ENCODE measurements around the gene RAX2. TPM values are rescaled to one million over a fixed set of nuclear protein-coding genes. Genes with fewer than 3 reads are reported as not detected.

RAX2 gene
- total RNA-seq, 1 experiment from 2014 or later, result not detected

DNA sequence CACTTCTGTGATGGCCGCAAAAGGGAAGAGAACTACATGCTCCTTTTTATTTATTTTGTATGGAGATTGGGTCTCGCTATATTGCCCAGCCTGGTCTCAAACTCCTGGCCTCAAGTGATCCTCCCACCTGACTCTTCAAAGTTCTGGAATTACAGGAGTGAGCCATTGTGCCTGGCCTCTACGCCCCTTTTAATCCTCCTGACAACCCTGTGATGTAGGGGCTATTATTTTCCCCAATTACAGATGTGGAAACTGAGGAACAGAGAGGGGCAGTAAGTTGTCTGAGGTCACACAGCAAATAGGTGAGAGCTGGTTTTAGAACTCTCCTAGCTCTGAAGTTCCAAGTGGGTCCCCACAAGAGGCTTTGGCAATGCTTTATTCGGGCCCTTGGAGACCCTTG is 52.2 kb downstream of the RAX2 start:
- ChIA-PET CTCF (no interaction called here), POLR2A (ENCODE audit: unreplicated experiment) (no interaction called here)
- intact Hi-C loops (cut with micrococcal nuclease; ENCODE audit: unreplicated experiment), result loop anchor here (1.0 kb wide), 1 partner anchor 20 kb away; the partner anchor contains the start of gene PIP5K1C
- Histone ChIP-seq H3K36me3 (ENCODE audit: low read depth) (no peaks in the 10 kb centered on the region), H3K27me3 (ENCODE audit: insufficient read depth, low read depth) (no peaks in the 10 kb centered on the region), H3K27ac (no peak overlapping the region), H3K9me2 (ENCODE audit: insufficient read depth) (no peaks in the 10 kb centered on the region), H3K4me1 (replicated peaks; ENCODE audit: insufficient read depth) (peaks cover 16% of the 10 kb centered on the region; the same call in 1 of the 2 replicates), H3K4me3 (no peak overlapping the region), H3K4me2 (no peak overlapping the region), H3F3A (ENCODE audit: insufficient read depth, low read depth) (peaks cover 16% of the 10 kb centered on the region; the same call in 1 of the 2 replicates), H3K9me3 (ENCODE audit: insufficient read depth, low read depth) (no peaks in the 10 kb centered on the region), H4K20me1 (ENCODE audit: insufficient read depth) (no peaks in the 10 kb centered on the region), H3K79me2 (ENCODE audit: low read depth) (0 out of 2 replicates have a peak, but pooled peaks cover 3% of the 10 kb centered on the region), H2AFZ (no peak overlapping the region)
- BruUV-seq (replicated peaks), result no TSS peak
- no peak for TF ChIP-seq EZH2 (IDR thresholded peaks at IDR 0.05; ENCODE audit: low read depth)
- TF ChIP-seq, protein P1, sequence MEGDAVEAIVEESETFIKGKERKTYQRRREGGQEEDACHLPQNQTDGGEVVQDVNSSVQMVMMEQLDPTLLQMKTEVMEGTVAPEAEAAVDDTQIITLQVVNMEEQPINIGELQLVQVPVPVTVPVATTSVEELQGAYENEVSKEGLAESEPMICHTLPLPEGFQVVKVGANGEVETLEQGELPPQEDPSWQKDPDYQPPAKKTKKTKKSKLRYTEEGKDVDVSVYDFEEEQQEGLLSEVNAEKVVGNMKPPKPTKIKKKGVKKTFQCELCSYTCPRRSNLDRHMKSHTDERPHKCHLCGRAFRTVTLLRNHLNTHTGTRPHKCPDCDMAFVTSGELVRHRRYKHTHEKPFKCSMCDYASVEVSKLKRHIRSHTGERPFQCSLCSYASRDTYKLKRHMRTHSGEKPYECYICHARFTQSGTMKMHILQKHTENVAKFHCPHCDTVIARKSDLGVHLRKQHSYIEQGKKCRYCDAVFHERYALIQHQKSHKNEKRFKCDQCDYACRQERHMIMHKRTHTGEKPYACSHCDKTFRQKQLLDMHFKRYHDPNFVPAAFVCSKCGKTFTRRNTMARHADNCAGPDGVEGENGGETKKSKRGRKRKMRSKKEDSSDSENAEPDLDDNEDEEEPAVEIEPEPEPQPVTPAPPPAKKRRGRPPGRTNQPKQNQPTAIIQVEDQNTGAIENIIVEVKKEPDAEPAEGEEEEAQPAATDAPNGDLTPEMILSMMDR (conservative IDR thresholded peaks at IDR 0.05), result no peak
- DNase-seq, result no peak

Other genes with a start within 250 kb of the RAX2 start
- 4.7 and 4.9 TPM in 2 replicates for gene TEKTIP1, start 233.1 kb downstream of the RAX2 start, total RNA-seq (2021)
- gene MFSD12, start 214.6 kb downstream of the RAX2 start, total RNA-seq (2021), result 62.0 and 70.0 TPM in 2 replicates
- 115 and 136 TPM in 2 replicates for gene HMG20B, start 199.3 kb downstream of the RAX2 start, total RNA-seq (2021)
- 0.13 TPM in 1 of 2 replicates, not detected in the other for gene GIPC3, start 186.8 kb downstream of the RAX2 start, total RNA-seq (2021)
- gene TBXA2R, start 165.4 kb downstream of the RAX2 start, total RNA-seq (2021), result 0.38 TPM in 1 of 2 replicates, not detected in the other
- gene CACTIN, start 145.4 kb downstream of the RAX2 start, total RNA-seq (2021), result 17.2 and 18.6 TPM in 2 replicates
- 19.1 and 20.0 TPM in 2 replicates for gene PIP5K1C, start 71.8 kb downstream of the RAX2 start, total RNA-seq (2021)
- gene TJP3, start 63.8 kb downstream of the RAX2 start, total RNA-seq (2021), result 56.8 and 71.5 TPM in 2 replicates
- 16.0 and 22.1 TPM in 2 replicates for gene APBA3, start 10.5 kb downstream of the RAX2 start, total RNA-seq (2021)
- 31.6 and 42.0 TPM in 2 replicates for gene MRPL54, start 9.5 kb downstream of the RAX2 start, total RNA-seq (2021)
- not detected in 2 replicates for gene MATK, start 14.2 kb upstream of the RAX2 start, total RNA-seq (2021)
- gene ZFR2, start 96.8 kb upstream of the RAX2 start, total RNA-seq (2021), result not detected in 2 replicates
- not detected in 2 replicates for gene ATCAY, start 108.5 kb upstream of the RAX2 start, total RNA-seq (2021)
- not detected in 2 replicates for gene NMRK2, start 160.8 kb upstream of the RAX2 start, total RNA-seq (2021)
- 38.1 and 46.5 TPM in 2 replicates for gene DAPK3, start 198.9 kb upstream of the RAX2 start, total RNA-seq (2021)
- 1,471 and 1,742 TPM in 2 replicates for gene EEF2, start 213.2 kb upstream of the RAX2 start, total RNA-seq (2021)
- gene PIAS4, start 235.5 kb upstream of the RAX2 start, total RNA-seq (2021), result 25.5 and 26.5 TPM in 2 replicates